K562 (cell line): Measurements from ENCODE around the gene ENDOD1. TPM values are rescaled to one million over a fixed set of nuclear protein-coding genes. Genes with fewer than 3 reads are reported as not detected.

Experiments
- ATF1 ChIP-seq, 2 experiments: fragments of 450-650 bp in 1 of 2; IDR thresholded peaks; 2 replicates each; pipeline ENCODE4 v1.6.1; 2016; ENCODE audit warnings: missing compliant biosample characterization in 1 of 2, missing genetic modification characterization in 1 of 2
- JUNB ChIP-seq: fragments of 450-650 bp; formaldehyde crosslinking; conservative IDR thresholded peaks from 2 replicates; pipeline ENCODE4 v1.4.0; 2020; ENCODE audit warnings: mild to moderate bottlenecking
- NFE2 ChIP-seq: IDR thresholded peaks from 2 replicates; pipeline ENCODE4 v1.6.1; 2014; ENCODE audit warnings: antibody characterized with exemption, low read depth
- POLR3G ChIP-seq: IDR thresholded peaks from 2 replicates; pipeline ENCODE4 v1.6.1; 2011; ENCODE audit not compliant: insufficient read length, insufficient replicate concordance; ENCODE audit errors: extremely low read depth
- RAD21 ChIP-seq, 2 experiments: fragments of 250-450 bp in 1 of 2; fragments of 450-650 bp in 1 of 2; sonication (Bioruptor Pico) in 1 of 2; formaldehyde crosslinking in 1 of 2; IDR thresholded peaks in 1 of 2; conservative IDR thresholded peaks in 1 of 2; 2 replicates each; pipeline versions ENCODE4 v1.4.0 to v1.8.0; 2020 to 2022; ENCODE audit warnings: mild to moderate bottlenecking in 2 of 2, moderate library complexity in 1 of 2
- TEAD1 ChIP-seq, 2 experiments: fragments of 450-650 bp in 1 of 2; sonication (generic) in 1 of 2; formaldehyde crosslinking; IDR thresholded peaks; 2 replicates each; pipeline versions ENCODE4 v1.4.0 to v1.8.0; 2020 to 2022; ENCODE audit warnings: mild to moderate bottlenecking in 2 of 2, missing genetic modification reagents in 1 of 2
- TEAD4 ChIP-seq, 2 experiments: sonication (generic) in 1 of 2; formaldehyde crosslinking in 1 of 2; IDR thresholded peaks; 2 replicates each; pipeline versions ENCODE4 v1.6.1 to v1.8.0; 2012 to 2022; ENCODE audit warnings: borderline replicate concordance in 1 of 2, inconsistent platforms in 1 of 2, low read length in 1 of 2, mild to moderate bottlenecking in 1 of 2, missing genetic modification reagents in 1 of 2
- polyA plus RNA-seq, 8 experiments: library from polyadenylated mRNA; depleted of rRNA in 4 of 8; stranded (reverse) in 5 of 8; unstranded in 3 of 8; fragments of >200 nt; fragmentation: Nextera tagmentation in 2 of 8; fragmentation: Illumina TruSeq in 1 of 8; extraction: Ambion mirVana in 2 of 8; extraction: Trizol in 1 of 8; gene quantifications; 2 replicates each; pipeline versions ENCODE4 v1.2.1 to v1.2.3, GENCODE V29; 2011 to 2014; ENCODE audit warnings: inconsistent platforms in 1 of 8, missing spikeins in 1 of 8
- total RNA-seq, 7 experiments: library from RNA; depleted of rRNA in 6 of 7; stranded (reverse); fragments of >200 nt in 6 of 7; fragmentation: Illumina TruSeq in 2 of 7; extraction: Trizol in 2 of 7; gene quantifications; 2 replicates each; pipeline versions ENCODE4 v1.2.1 to v1.2.3, GENCODE V29; 2011 to 2021; ENCODE audit warnings: low replicate concordance in 1 of 7
- TF ChIP-seq, protein P1 (sequence below), 2 experiments: fragments of 450-650 bp; formaldehyde crosslinking in 1 of 2; IDR thresholded peaks; 2 replicates each; pipeline versions ENCODE4 v1.4.0 to v1.6.1; 2014 to 2020; ENCODE audit warnings: mild to moderate bottlenecking in 2 of 2, borderline replicate concordance in 1 of 2, low read depth in 1 of 2
- TF ChIP-seq, protein P2 (sequence below): sonication (generic); formaldehyde crosslinking; IDR thresholded peaks from 2 replicates; pipeline ENCODE4 v1.8.0; 2023; ENCODE audit warnings: missing genetic modification reagents, mild to moderate bottlenecking, borderline replicate concordance
- TF ChIP-seq, protein P3 (sequence below), 2 experiments: fragments of 450-650 bp in 1 of 2; sonication (generic) in 1 of 2; formaldehyde crosslinking in 1 of 2; IDR thresholded peaks in 1 of 2; conservative IDR thresholded peaks in 1 of 2; 2 replicates each; pipeline versions ENCODE4 v1.6.1 to v1.8.1; 2016 to 2023; ENCODE audit warnings: mild to moderate bottlenecking in 2 of 2, moderate library complexity in 2 of 2, inconsistent platforms in 1 of 2, missing genetic modification reagents in 1 of 2

The ENDOD1 gene
- total and polyA plus RNA-seq, 9 of the 15 experiments (the other 6 are each of a cell fraction or from before 2014, with no cell fraction given), result 4.2 to 11.8 (median 9.3) TPM

DNA sequence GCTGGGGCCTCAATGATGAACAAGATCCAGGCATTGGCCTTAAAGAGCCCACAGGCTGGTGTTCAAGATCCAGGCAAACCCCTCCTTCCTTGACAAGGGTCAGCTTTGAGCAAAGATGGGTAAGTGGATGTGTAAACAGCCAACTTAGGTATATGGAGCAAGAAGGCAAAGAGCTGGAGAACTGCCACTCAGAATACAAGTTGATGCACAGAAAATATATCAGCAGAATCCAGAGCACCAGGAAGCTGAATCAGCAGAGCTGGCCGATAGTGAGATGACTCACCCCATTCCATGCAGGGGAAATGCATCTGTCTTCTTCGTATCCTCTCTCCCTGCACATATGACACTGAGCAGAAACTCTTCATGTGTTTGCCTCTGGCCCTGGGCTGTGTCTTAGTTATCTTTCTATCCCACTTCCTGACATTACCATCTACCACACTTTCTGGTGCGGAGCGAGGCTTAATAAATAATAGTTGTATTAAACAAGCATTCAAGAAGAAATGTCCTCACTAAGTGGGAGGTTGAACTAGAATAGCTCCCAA, 57.8 kb downstream of the ENDOD1 start (continued):
- TF ChIP-seq, protein P1, sequence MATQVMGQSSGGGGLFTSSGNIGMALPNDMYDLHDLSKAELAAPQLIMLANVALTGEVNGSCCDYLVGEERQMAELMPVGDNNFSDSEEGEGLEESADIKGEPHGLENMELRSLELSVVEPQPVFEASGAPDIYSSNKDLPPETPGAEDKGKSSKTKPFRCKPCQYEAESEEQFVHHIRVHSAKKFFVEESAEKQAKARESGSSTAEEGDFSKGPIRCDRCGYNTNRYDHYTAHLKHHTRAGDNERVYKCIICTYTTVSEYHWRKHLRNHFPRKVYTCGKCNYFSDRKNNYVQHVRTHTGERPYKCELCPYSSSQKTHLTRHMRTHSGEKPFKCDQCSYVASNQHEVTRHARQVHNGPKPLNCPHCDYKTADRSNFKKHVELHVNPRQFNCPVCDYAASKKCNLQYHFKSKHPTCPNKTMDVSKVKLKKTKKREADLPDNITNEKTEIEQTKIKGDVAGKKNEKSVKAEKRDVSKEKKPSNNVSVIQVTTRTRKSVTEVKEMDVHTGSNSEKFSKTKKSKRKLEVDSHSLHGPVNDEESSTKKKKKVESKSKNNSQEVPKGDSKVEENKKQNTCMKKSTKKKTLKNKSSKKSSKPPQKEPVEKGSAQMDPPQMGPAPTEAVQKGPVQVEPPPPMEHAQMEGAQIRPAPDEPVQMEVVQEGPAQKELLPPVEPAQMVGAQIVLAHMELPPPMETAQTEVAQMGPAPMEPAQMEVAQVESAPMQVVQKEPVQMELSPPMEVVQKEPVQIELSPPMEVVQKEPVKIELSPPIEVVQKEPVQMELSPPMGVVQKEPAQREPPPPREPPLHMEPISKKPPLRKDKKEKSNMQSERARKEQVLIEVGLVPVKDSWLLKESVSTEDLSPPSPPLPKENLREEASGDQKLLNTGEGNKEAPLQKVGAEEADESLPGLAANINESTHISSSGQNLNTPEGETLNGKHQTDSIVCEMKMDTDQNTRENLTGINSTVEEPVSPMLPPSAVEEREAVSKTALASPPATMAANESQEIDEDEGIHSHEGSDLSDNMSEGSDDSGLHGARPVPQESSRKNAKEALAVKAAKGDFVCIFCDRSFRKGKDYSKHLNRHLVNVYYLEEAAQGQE (IDR thresholded peaks at IDR 0.05; ENCODE audit: borderline replicate concordance), result peak; percentile 14; the same call in 1 of the 2 replicates
- TF ChIP-seq, protein P1 (CRISPR knock-in tag; IDR thresholded peaks at IDR 0.05; ENCODE audit: low read depth), result no peak
- TF ChIP-seq ATF1 (CRISPR knock-in tag; IDR thresholded peaks at IDR 0.05) (no peak), ATF1 (tag; IDR thresholded peaks at IDR 0.05) (peak; percentile 35; the same call in 1 of the 2 replicates), TEAD1 (CRISPR knock-in tag; IDR thresholded peaks at IDR 0.05) (peak in 1 of 2 experiments; percentile 39; a peak in 2 of 4 replicates), RAD21 (CRISPR knock-in tag; conservative IDR thresholded peaks at IDR 0.05 in 1 of 2, IDR thresholded peaks at IDR 0.05 in 1 of 2) (peak in 1 of 2 experiments; percentile 28; a peak in 2 of 4 replicates), TEAD4 (IDR thresholded peaks at IDR 0.05; ENCODE audit: low read length) (peak; percentile 96), TEAD4 (CRISPR knock-in tag; IDR thresholded peaks at IDR 0.05; ENCODE audit: borderline replicate concordance) (no peak), POLR3G (no peak), NFE2 (peak; percentile 94), JUNB (CRISPR knock-in tag) (peak; percentile 90)
- TF ChIP-seq, protein P2, sequence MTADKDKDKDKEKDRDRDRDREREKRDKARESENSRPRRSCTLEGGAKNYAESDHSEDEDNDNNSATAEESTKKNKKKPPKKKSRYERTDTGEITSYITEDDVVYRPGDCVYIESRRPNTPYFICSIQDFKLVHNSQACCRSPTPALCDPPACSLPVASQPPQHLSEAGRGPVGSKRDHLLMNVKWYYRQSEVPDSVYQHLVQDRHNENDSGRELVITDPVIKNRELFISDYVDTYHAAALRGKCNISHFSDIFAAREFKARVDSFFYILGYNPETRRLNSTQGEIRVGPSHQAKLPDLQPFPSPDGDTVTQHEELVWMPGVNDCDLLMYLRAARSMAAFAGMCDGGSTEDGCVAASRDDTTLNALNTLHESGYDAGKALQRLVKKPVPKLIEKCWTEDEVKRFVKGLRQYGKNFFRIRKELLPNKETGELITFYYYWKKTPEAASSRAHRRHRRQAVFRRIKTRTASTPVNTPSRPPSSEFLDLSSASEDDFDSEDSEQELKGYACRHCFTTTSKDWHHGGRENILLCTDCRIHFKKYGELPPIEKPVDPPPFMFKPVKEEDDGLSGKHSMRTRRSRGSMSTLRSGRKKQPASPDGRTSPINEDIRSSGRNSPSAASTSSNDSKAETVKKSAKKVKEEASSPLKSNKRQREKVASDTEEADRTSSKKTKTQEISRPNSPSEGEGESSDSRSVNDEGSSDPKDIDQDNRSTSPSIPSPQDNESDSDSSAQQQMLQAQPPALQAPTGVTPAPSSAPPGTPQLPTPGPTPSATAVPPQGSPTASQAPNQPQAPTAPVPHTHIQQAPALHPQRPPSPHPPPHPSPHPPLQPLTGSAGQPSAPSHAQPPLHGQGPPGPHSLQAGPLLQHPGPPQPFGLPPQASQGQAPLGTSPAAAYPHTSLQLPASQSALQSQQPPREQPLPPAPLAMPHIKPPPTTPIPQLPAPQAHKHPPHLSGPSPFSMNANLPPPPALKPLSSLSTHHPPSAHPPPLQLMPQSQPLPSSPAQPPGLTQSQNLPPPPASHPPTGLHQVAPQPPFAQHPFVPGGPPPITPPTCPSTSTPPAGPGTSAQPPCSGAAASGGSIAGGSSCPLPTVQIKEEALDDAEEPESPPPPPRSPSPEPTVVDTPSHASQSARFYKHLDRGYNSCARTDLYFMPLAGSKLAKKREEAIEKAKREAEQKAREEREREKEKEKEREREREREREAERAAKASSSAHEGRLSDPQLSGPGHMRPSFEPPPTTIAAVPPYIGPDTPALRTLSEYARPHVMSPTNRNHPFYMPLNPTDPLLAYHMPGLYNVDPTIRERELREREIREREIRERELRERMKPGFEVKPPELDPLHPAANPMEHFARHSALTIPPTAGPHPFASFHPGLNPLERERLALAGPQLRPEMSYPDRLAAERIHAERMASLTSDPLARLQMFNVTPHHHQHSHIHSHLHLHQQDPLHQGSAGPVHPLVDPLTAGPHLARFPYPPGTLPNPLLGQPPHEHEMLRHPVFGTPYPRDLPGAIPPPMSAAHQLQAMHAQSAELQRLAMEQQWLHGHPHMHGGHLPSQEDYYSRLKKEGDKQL, result no peak
- TF ChIP-seq, protein P3, sequence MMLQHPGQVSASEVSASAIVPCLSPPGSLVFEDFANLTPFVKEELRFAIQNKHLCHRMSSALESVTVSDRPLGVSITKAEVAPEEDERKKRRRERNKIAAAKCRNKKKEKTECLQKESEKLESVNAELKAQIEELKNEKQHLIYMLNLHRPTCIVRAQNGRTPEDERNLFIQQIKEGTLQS (IDR thresholded peaks at IDR 0.05), result peak; percentile 99
- TF ChIP-seq, protein P3 (CRISPR knock-in tag; conservative IDR thresholded peaks at IDR 0.05), result peak; percentile 93
